IMR-90 (cell line): ENCODE data around the gene C6orf89. TPM values are rescaled to one million over a fixed set of nuclear protein-coding genes. Genes with fewer than 3 reads are reported as not detected.

Experiments
- ATAC-seq: fragments of 200-7000 bp; cut with Tn5 transposase; 2 replicates; pipeline ENCODE4 v1.9.1; 2020; ENCODE audit warnings: low read depth, mild to moderate bottlenecking, moderate library complexity
- BruUV-seq: library from RNA; stranded (reverse); fragments of 400-500 nt; replicated peaks from 2 replicates; lab custom pipeline; 2021; lab: Mats Ljungman, UMichigan
- CTCF ChIA-PET: fragments of 300-600 bp; formaldehyde crosslinking; extraction: SDS; loops from one replicate; lab custom pipeline; 2021; ENCODE audit warnings: antibody characterized with exemption; lab: Yijun Ruan, JAX
- POLR2A ChIA-PET: fragments of 300-600 bp; sonication (Branson Sonifier 250); formaldehyde crosslinking; loops from one replicate; lab custom pipeline; 2022; ENCODE audit warnings: antibody characterized with exemption; ENCODE audit not compliant: unreplicated experiment; lab: Charles Lee
- DNase-seq: peaks from one replicate; pipeline ENCODE4 v3.0.0; 2013
- H2AFZ ChIP-seq: replicated peaks from 2 replicates; pipeline ENCODE3; 2013; ENCODE audit warnings: low read length, mild to moderate bottlenecking; ENCODE audit not compliant: poor library complexity
- H2AK5ac ChIP-seq: 2 replicates; pipeline ENCODE4 v1.6.1; 2013; ENCODE audit warnings: low read depth, low read length, inconsistent platforms
- H2AK9ac ChIP-seq: replicated peaks from 2 replicates; pipeline ENCODE3; 2013; ENCODE audit warnings: mild to moderate bottlenecking, low read depth, low read length, moderate library complexity; ENCODE audit not compliant: poor library complexity
- H2BK120ac ChIP-seq: 2 replicates; pipeline ENCODE4 v1.6.1; 2013; ENCODE audit warnings: low read depth, low read length, inconsistent platforms
- H2BK15ac ChIP-seq: 3 replicates; pipeline ENCODE4 v1.6.1; 2013; ENCODE audit warnings: low read depth, low read length, inconsistent platforms
- H2BK20ac ChIP-seq: 2 replicates; pipeline ENCODE4 v1.6.1; 2013; ENCODE audit warnings: low read depth, mild to moderate bottlenecking, inconsistent platforms, low read length, moderate library complexity
- H2BK5ac ChIP-seq: 2 replicates; pipeline ENCODE4 v1.6.1; 2013; ENCODE audit warnings: mild to moderate bottlenecking, low read depth, low read length, inconsistent platforms; ENCODE audit not compliant: poor library complexity, severe bottlenecking
- H3K14ac ChIP-seq: replicated peaks from 2 replicates; pipeline ENCODE4 v1.6.1; 2013; ENCODE audit warnings: low read depth, low read length, inconsistent platforms
- H3K18ac ChIP-seq: 2 replicates; pipeline ENCODE4 v1.6.1; 2013; ENCODE audit warnings: low read depth, low read length, control low read depth
- H3K23ac ChIP-seq: 2 replicates; pipeline ENCODE4 v1.6.1; 2013; ENCODE audit warnings: low read depth, low read length, inconsistent platforms
- H3K27ac ChIP-seq: 2 replicates; pipeline ENCODE4 v1.5.1; 2013; ENCODE audit warnings: mild to moderate bottlenecking, control low read depth, low read length; ENCODE audit not compliant: insufficient read depth
- H3K27me3 ChIP-seq: 2 replicates; pipeline ENCODE4 v1.6.1; 2013; ENCODE audit warnings: low read length; ENCODE audit not compliant: control insufficient read depth, insufficient read depth
- H3K36me3 ChIP-seq: 2 replicates; pipeline ENCODE4 v1.6.1; 2013; ENCODE audit warnings: low read length, mixed read lengths; ENCODE audit not compliant: control insufficient read depth, insufficient read depth
- H3K4ac ChIP-seq: 2 replicates; pipeline ENCODE4 v1.6.1; 2013; ENCODE audit warnings: low read depth, low read length, inconsistent platforms
- H3K4me1 ChIP-seq: 2 replicates; pipeline ENCODE4 v1.6.1; 2013; ENCODE audit warnings: low read length, mixed read lengths; ENCODE audit not compliant: control insufficient read depth, insufficient read depth
- H3K4me2 ChIP-seq: 2 replicates; pipeline ENCODE4 v1.6.1; 2013; ENCODE audit warnings: low read depth, mild to moderate bottlenecking, control low read depth, low read length, moderate library complexity
- H3K4me3 ChIP-seq: 2 replicates; pipeline ENCODE4 v1.5.1; 2013; ENCODE audit warnings: low read depth, mild to moderate bottlenecking, control low read depth, low read length, moderate library complexity; ENCODE audit not compliant: insufficient read depth
- H3K56ac ChIP-seq: 2 replicates; pipeline ENCODE4 v1.6.1; 2013; ENCODE audit warnings: low read length, inconsistent platforms; ENCODE audit not compliant: insufficient read depth; ENCODE audit errors: extremely low read depth
- H3K79me1 ChIP-seq, 2 experiments: 2 replicates each; pipeline ENCODE4 v1.6.1; 2013; ENCODE audit warnings: low read length in 2 of 2, inconsistent platforms in 1 of 2, low read depth in 1 of 2
- H3K9ac ChIP-seq: 2 replicates; pipeline ENCODE4 v1.6.1; 2013; ENCODE audit warnings: low read depth, low read length, control low read depth
- H3K9me1 ChIP-seq: 2 replicates; pipeline ENCODE4 v1.6.1; 2013; ENCODE audit warnings: low read length, inconsistent platforms; ENCODE audit not compliant: insufficient read depth
- H3K9me3 ChIP-seq: 2 replicates; pipeline ENCODE4 v1.6.1; 2013; ENCODE audit warnings: low read length; ENCODE audit not compliant: control insufficient read depth, insufficient read depth
- H4K20me1 ChIP-seq: 2 replicates; pipeline ENCODE4 v1.6.1; 2013; ENCODE audit warnings: low read length, inconsistent platforms; ENCODE audit not compliant: insufficient read depth
- H4K5ac ChIP-seq: 2 replicates; pipeline ENCODE4 v1.6.1; 2013; ENCODE audit warnings: mild to moderate bottlenecking, low read depth, low read length, control low read depth
- H4K8ac ChIP-seq, 2 experiments: 2 replicates each; pipeline ENCODE4 v1.6.1; 2013; ENCODE audit warnings: low read depth in 2 of 2, low read length in 2 of 2, control low read depth in 1 of 2, inconsistent platforms in 1 of 2
- H4K91ac ChIP-seq: 2 replicates; pipeline ENCODE4 v1.6.1; 2013; ENCODE audit warnings: low read depth, low read length, inconsistent platforms; ENCODE audit not compliant: insufficient read depth
- BHLHE40 ChIP-seq: fragments of 150-350 bp; IDR thresholded peaks from 2 replicates; pipeline ENCODE4 v1.6.1; 2016; ENCODE audit warnings: mild to moderate bottlenecking, low read depth, low read length
- CHD1 ChIP-seq: IDR thresholded peaks from 2 replicates; pipeline ENCODE4 v1.6.1; 2012; ENCODE audit warnings: low read depth, low read length, improper control_type of control experiment
- FOS ChIP-seq: fragments of 150-350 bp; IDR thresholded peaks from 2 replicates; pipeline ENCODE4 v1.6.1; 2016; ENCODE audit warnings: low read depth, low read length
- MAFK ChIP-seq: IDR thresholded peaks from 2 replicates; pipeline ENCODE4 v1.6.1; 2012; ENCODE audit warnings: low read depth, low read length, improper control_type of control experiment
- MAZ ChIP-seq: IDR thresholded peaks from 2 replicates; pipeline ENCODE4 v1.6.1; 2012; ENCODE audit warnings: low read depth, mild to moderate bottlenecking, low read length, improper control_type of control experiment, moderate library complexity, borderline replicate concordance
- NFE2L2 ChIP-seq: fragments of 150-350 bp; IDR thresholded peaks from 2 replicates; pipeline ENCODE4 v1.6.1; 2016; ENCODE audit warnings: low read depth, mild to moderate bottlenecking, low read length
- POLR2A ChIP-seq: IDR thresholded peaks from 2 replicates; pipeline ENCODE4 v1.6.1; 2012; ENCODE audit warnings: mild to moderate bottlenecking, low read depth, low read length
- RAD21 ChIP-seq: IDR thresholded peaks from 2 replicates; pipeline ENCODE4 v1.6.1; 2012; ENCODE audit warnings: low read length, improper control_type of control experiment
- RCOR1 ChIP-seq: IDR thresholded peaks from 2 replicates; pipeline ENCODE4 v1.6.1; 2012; ENCODE audit warnings: mild to moderate bottlenecking, low read length, improper control_type of control experiment; ENCODE audit not compliant: insufficient replicate concordance
- SMC3 ChIP-seq: fragments of 150-350 bp; IDR thresholded peaks from 2 replicates; pipeline ENCODE4 v1.6.1; 2016; ENCODE audit warnings: low read depth, mild to moderate bottlenecking, antibody characterized with exemption, low read length, moderate library complexity
- WGBS, 2 experiments: methylation state at CpG; one replicate each; pipeline versions ENCODE4 v1.1.5 to v1.1.7; 2013; ENCODE audit warnings: missing lambda C conversion rate in 2 of 2; ENCODE audit not compliant: insufficient read length in 1 of 2; ENCODE audit errors: extremely low coverage in 2 of 2; 5-methylcytosine and 5-hydroxymethylcytosine counted together
- dilution Hi-C: fragments of 300-500 bp; cut with HindIII; formaldehyde crosslinking; loops from one replicate; pipeline ENCODE4 v1.14.3; 2018; ENCODE audit warnings: low sequenced_read_pairs; ENCODE audit not compliant: unreplicated experiment
- in situ Hi-C: fragments of 300-500 bp; cut with MboI; formaldehyde crosslinking; loops from 3 replicates; pipeline ENCODE4 v1.14.3; 2019; ENCODE audit warnings: low sequenced_read_pairs, inconsistent platforms, mixed read lengths
- intact Hi-C: fragments of 100-400 bp; cut with micrococcal nuclease; formaldehyde crosslinking; loops from 2 replicates; pipeline ENCODE4 v1.10.0; 2022
- polyA plus RNA-seq, 3 experiments: library from polyadenylated mRNA; depleted of rRNA; stranded (reverse); fragments of >200 nt; gene quantifications; 2 replicates each; pipeline ENCODE4 v1.2.3, GENCODE V29; 2012; ENCODE audit warnings: low replicate concordance in 1 of 3
- total RNA-seq: library from RNA; depleted of rRNA; stranded (reverse); fragments of >200 nt; gene quantifications from 2 replicates; pipeline ENCODE4 v1.2.3, GENCODE V29; 2012
- TF ChIP-seq, protein P1 (sequence below): fragments of 150-350 bp; IDR thresholded peaks from 2 replicates; pipeline ENCODE4 v1.6.1; 2017; ENCODE audit warnings: mild to moderate bottlenecking, antibody characterized with exemption, low read length, low read depth
- TF ChIP-seq, protein P2 (sequence below): conservative IDR thresholded peaks from 2 replicates; pipeline ENCODE4 v1.5.1; 2012; ENCODE audit warnings: mild to moderate bottlenecking, low read depth, low read length, improper control_type of control experiment
- TF ChIP-seq, protein P3 (sequence below): fragments of 150-350 bp; IDR thresholded peaks from 2 replicates; pipeline ENCODE4 v1.6.1; 2016; ENCODE audit warnings: low read depth, mild to moderate bottlenecking, low read length, moderate library complexity, borderline replicate concordance

The C6orf89 gene
- total and polyA plus RNA-seq, 2 of the 4 experiments (the other 2 are of a cell fraction), result 30.8 to 52.3 TPM

DNA sequence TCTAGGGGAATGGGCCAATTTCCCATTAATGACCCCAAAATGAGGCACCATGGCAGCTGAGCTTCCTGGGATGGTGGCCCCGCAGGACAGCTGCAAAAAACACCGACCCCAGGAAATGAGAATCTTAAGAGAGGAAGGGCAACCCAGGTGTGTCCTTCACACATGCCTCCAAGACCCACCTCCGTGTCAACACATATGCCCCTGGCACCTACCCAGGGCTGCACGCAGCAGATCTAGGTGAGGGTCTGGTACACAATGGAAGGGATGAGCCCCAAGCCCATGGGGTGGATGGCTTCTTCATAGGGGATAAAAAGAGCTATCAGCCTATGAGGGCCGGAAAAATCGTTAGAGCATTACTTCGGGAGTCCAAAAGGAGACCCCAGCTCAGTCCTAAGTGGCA is 90.8 kb downstream of the C6orf89 start:
- Histone ChIP-seq H3K36me3 (peaks cover 79% of the 10 kb centered on the region), H3K9ac (no peak overlapping the region), H4K20me1 (peaks cover 59% of the 10 kb centered on the region), H4K91ac (no peak overlapping the region), H2BK120ac (no peak overlapping the region), H2BK20ac (no peak overlapping the region), H2BK5ac (no peak overlapping the region), H3K27ac (no peak overlapping the region), H3K4ac (no peak overlapping the region), H3K27me3 (no peaks in the 10 kb centered on the region), H4K8ac (no peak overlapping the region), H3K4me1 (peaks cover 6% of the 10 kb centered on the region; the same call in 1 of the 2 replicates), H3K9me3 (no peaks in the 10 kb centered on the region), H3K23ac (no peak overlapping the region), H3K4me3 (no peak overlapping the region), H2AK5ac (no peak overlapping the region), H3K79me1 (peaks cover 61 to 77% of the 10 kb centered on the region in 2 experiments), H3K4me2 (no peak overlapping the region), H2BK15ac (no peak overlapping the region), H3K56ac (no peak overlapping the region), H2AFZ (no peak overlapping the region), H3K18ac (no peak overlapping the region), H3K14ac (no peak overlapping the region), H2AK9ac (no peak overlapping the region), H4K5ac (no peak overlapping the region), H3K9me1 (peaks cover 4% of the 10 kb centered on the region; the same call in 1 of the 2 replicates)
- WGBS, 2 experiments, result no CpG with 5 or more reads among the region's 7 CpGs
- TF ChIP-seq MAFK, result no peak
- TF ChIP-seq, protein P1, sequence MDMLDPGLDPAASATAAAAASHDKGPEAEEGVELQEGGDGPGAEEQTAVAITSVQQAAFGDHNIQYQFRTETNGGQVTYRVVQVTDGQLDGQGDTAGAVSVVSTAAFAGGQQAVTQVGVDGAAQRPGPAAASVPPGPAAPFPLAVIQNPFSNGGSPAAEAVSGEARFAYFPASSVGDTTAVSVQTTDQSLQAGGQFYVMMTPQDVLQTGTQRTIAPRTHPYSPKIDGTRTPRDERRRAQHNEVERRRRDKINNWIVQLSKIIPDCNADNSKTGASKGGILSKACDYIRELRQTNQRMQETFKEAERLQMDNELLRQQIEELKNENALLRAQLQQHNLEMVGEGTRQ, result no peak
- no peak for TF ChIP-seq CHD1
- TF ChIP-seq NFE2L2, result no peak
- TF ChIP-seq RCOR1, result no peak
- no peak for TF ChIP-seq RAD21
- TF ChIP-seq SMC3, result no peak
- no peak for TF ChIP-seq MAZ
- TF ChIP-seq POLR2A, result no peak
- TF ChIP-seq FOS, result no peak
- TF ChIP-seq, protein P2, sequence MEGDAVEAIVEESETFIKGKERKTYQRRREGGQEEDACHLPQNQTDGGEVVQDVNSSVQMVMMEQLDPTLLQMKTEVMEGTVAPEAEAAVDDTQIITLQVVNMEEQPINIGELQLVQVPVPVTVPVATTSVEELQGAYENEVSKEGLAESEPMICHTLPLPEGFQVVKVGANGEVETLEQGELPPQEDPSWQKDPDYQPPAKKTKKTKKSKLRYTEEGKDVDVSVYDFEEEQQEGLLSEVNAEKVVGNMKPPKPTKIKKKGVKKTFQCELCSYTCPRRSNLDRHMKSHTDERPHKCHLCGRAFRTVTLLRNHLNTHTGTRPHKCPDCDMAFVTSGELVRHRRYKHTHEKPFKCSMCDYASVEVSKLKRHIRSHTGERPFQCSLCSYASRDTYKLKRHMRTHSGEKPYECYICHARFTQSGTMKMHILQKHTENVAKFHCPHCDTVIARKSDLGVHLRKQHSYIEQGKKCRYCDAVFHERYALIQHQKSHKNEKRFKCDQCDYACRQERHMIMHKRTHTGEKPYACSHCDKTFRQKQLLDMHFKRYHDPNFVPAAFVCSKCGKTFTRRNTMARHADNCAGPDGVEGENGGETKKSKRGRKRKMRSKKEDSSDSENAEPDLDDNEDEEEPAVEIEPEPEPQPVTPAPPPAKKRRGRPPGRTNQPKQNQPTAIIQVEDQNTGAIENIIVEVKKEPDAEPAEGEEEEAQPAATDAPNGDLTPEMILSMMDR, result no peak
- no peak for TF ChIP-seq BHLHE40
- TF ChIP-seq, protein P3, sequence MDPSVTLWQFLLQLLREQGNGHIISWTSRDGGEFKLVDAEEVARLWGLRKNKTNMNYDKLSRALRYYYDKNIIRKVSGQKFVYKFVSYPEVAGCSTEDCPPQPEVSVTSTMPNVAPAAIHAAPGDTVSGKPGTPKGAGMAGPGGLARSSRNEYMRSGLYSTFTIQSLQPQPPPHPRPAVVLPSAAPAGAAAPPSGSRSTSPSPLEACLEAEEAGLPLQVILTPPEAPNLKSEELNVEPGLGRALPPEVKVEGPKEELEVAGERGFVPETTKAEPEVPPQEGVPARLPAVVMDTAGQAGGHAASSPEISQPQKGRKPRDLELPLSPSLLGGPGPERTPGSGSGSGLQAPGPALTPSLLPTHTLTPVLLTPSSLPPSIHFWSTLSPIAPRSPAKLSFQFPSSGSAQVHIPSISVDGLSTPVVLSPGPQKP, result no peak
- DNase-seq, result no peak
- ATAC-seq, result no peak
- in situ Hi-C loops (no loop called here), intact Hi-C loops (no loop called here), dilution Hi-C loops (no loop called here)
- ChIA-PET CTCF (no interaction called here), POLR2A (no interaction called here)
- no TSS peak for BruUV-seq
